ENCODE data around the gene ESR2.

ESR2 gene

DNA sequence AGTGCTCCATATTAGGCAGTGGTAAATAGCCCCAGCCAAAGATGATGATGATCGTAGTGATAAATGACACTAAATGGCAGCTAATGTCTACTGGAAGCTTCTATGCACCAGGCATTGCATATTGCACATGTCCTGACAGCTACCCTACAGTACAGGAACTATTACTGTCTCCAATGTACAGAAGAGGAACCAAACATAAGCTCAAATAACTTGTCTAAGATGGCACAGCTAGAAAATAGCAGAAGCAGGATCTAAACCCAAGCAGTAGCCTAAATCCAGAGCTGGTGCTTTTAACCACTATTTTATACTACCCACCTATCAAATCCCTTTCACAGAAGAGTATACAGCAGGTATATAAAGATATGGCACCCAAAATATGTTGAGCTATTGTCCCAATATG is 28.9 kb downstream of the ESR2 start:
- DNase-seq (ENCODE audit: low read depth) = no peak

DNA sequence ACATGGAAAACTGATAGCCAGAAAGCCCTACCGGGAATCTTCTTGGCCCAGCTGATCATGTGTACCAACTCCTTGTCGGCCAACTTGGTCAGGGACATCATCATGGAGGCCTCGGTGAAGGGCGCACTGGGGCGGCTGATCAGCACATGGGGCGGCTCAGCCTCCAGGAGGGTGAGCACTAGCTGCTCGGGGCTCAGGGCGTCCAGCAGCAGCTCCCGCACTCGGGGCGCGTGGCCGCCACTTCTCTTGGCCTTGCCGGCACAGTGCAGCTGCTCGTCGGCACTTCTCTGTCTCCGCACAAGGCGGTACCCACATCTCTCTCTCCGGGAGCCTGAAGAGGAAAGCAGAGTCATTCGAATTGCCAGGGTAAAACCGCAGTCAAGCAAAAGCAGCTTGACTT is 33.8 kb downstream of the ESR2 start:
- no peak for DNase-seq (ENCODE audit: low read depth)

DNA sequence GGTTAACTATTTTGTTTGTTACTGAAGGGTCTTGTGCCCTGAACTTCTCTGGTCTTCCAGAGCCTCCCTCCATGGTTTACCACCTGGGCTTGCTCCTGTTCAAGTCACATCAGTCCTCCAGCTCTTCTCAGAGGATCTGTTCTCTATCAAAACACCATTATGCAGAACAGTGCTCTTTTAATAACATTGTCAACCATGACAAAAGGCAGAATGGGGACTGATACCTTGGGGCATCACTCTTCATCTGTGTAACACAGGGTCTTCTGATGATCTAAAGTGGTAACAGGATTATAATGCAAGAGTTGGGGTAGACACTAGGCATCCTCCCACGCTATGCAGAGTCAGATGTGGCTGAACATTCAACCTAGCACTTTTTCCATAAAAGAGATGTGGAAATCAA is 38.4 kb downstream of the ESR2 start:
- no peak for DNase-seq (ENCODE audit: low read depth)

DNA sequence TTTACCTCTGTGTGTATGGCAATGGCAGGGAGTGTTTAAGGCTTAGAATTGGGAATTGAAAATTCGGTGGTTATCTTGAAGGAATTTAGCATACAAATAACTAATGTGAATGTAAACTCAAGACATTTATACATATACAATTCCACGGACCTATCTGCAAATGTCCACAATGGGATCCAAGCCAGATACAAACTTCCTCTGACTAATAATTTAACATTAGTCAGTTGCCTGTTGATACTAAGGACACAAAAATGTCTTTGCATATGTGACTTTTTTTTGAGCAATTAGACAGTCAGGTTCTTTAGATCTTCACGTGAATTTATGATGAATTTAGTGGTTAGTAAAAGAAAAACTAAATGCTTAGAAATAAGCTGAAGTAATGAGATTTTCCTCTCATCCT is 40.5 kb downstream of the ESR2 start:
- peak; percentile 29 for DNase-seq (ENCODE audit: low read depth)

DNA sequence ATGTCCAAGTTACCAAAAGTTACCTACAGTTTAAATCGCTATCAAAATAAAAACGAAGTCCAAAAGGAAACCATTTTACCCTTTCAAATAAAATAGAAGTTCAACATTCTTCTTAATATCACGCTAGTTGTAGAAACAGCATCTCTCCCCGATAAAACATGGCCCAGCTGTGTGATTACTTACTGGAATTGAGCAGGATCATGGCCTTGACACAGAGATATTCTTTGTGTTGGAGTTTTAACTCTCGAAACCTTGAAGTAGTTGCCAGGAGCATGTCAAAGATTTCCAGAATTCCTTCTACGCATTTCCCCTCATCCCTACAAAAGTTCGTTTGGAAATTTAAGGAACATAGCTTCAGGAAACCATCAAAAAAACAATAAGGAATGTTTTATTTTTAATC is 44.8 kb downstream of the ESR2 start:
- no peak for DNase-seq (ENCODE audit: low read depth)

DNA sequence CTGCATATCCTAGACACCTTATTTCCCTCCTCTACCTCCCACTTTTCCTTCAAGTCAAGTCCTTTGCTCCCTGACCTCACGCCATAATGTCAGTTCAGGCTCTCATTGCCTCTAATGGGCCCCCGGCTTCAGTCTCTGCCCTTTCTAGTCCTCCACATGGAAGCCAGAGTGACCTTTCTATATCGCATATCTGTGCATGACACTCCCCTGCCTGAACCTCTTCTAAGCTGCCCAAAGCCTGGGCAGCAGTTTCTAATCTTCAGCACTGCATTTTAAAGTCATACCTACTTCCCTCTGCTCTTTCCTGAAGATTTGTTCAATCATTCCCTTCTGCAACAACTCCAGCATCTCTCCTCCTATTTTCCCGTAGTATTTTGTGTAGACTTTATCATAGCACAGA is 45.5 kb downstream of the ESR2 start:
- DNase-seq (ENCODE audit: low read depth) = no peak

DNA sequence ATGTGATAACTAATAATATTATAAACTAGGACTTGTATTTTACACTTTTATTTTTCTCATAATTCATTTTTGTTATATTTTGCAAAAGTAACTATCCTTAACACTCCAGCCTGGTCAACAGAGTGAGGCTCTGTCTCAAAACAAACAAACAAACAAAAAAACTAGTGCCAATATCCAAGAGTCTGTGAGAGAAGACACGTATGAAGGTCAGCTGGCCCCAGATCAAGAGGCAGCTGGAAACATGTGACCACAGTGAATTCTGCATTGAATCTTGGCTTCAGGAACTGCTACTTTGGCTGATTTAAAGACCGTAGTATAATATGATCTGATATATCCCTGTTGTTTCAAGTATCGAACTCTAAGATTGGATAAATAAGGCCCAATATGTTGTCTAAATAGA is 47.0 kb downstream of the ESR2 start:
- no peak for DNase-seq (ENCODE audit: low read depth)

DNA sequence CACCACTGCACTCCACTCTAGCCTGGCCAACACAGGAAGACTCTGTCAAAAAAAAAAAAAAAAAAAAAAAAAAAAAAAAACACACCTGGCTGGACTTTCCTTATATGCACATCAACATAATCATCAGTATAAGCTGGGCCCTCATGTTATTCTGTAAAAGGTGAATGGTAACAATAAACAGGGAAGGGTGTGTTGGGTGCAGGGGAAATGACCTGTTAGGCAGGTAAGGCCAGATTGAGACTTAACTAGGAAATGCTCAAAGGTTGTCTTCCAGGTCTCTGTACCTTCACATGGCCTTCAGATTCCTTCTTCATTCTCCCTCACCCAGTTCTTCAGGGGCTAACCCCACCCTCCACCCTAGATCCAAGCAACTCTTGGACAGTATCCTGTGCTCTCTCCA is 47.5 kb downstream of the ESR2 start:
- no peak for DNase-seq (ENCODE audit: low read depth)

DNA sequence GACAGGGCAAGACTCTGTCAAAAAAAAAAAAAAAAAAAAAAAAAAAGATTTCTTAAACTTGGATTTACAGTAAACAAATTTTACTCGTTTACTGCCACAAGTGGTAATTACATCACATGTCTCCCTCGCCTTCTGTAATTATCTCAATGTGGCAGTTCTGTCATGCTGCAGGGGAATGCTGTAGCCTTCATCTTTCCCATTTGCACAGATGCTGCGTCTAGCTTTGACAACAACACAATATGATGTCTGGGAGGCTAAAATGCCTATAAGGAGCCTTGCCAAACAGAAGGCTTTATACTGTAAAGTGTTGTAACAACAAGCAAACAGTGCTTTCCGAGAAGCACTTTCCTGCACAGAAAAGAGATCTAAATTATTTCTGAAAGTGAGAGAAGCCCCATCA is 48.7 kb downstream of the ESR2 start:
- no peak for DNase-seq (ENCODE audit: low read depth)

DNA sequence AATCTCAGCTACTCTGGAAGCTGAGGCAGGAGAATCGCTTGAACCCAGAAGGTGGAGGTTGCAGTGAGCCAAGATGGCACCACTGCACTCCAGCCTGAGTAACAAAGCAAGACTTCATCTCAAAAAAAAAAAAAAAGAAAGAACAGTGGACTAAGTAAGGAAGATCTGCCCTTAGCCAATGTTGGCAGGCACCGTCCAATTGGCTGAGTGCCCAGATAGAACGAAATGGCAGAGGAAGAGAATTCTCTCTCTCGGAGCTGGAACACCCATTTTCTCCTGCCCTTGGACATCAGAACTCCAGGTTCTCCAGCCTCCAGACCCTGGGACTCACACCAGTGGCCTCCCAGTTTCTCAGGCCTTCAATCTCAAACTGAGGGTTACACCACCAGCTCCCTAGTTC is 49.9 kb downstream of the ESR2 start:
- no peak for DNase-seq (ENCODE audit: low read depth)

DNA sequence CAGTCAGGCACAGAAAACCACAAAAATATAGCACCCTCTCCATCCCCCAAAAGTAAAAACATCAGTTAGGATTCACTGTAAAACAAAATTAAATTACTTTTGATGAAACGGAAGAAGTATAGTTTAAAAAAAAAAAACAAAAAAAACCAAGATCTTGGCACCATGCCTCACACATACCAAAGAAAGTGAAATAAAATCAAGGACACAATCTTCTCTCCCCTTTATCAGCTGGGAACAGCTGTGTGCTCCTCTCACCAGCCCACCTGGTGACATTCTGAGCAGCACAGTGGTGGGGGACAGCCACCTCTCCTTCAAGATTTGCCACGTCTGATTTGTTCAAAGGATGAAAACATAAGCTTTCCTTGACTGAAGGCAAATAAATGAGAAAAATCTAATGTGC is 55.5 kb downstream of the ESR2 start:
- DNase-seq (ENCODE audit: low read depth) = no peak

DNA sequence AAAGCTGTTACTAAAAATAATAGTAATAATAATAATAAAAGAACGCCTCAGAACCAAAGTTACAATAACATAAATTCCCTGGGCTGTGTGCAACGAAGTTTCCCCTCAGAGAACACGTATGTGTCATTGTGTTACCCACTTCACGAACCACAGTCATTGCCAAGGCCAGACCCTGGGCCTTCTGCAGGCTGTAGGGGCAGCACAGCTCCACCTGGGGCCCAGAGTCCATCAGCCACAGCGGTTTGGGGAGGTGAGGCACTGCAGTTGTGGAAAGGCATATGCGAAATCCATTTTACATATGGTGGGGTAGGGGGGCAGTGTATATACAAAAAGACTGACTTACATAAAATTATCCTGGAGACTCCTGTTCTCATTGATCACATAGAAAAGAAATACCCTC is 56.1 kb downstream of the ESR2 start:
- no peak for DNase-seq (ENCODE audit: low read depth)

DNA sequence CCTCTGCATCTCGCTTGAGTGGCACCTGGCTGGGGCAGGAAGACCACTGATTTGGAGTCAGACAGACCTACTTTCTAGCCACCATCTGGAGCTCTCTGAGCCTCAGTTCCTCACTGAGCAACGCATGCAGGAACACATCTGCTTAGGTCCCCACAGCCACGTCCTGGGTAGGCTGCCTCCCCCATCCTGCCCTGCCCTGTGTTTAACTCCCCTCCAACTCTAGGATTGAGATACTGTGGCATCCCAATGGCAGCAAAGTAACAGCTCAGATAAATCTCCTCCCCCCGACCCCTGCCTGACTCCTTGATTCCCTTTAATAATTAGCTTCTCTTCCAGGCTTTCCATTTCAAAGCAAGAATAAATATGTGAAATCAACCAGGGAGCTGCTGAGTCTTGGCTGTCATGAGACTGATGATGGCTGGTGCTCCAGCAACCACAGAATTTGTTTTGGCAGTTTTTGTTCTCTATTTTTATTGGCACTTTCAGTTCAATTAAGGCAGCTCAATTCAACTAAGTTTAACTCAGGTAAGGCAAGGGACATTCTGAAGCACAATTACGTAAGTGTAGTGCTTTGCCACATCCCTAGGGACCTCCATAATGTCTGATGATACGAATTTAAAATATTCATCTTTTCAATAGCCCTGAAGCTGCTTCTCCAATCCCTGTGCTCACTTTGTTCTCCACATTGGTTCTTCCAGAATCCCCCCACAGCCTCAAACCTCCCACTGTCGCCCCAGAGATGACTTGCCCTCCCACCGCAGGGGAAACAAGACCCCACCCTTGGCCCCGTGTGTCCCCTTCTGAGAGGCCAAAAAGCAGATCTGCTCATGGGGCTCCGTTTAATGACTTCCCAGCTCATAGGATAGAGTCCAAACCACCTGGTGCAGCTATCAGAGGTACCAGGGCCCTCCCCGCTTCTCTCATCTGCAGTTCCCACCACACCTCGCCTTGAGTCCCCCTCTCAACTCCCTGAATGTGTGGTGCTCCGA is 58.2 kb downstream of the ESR2 start:
- DNase-seq (ENCODE audit: low read depth) = no peak

DNA sequence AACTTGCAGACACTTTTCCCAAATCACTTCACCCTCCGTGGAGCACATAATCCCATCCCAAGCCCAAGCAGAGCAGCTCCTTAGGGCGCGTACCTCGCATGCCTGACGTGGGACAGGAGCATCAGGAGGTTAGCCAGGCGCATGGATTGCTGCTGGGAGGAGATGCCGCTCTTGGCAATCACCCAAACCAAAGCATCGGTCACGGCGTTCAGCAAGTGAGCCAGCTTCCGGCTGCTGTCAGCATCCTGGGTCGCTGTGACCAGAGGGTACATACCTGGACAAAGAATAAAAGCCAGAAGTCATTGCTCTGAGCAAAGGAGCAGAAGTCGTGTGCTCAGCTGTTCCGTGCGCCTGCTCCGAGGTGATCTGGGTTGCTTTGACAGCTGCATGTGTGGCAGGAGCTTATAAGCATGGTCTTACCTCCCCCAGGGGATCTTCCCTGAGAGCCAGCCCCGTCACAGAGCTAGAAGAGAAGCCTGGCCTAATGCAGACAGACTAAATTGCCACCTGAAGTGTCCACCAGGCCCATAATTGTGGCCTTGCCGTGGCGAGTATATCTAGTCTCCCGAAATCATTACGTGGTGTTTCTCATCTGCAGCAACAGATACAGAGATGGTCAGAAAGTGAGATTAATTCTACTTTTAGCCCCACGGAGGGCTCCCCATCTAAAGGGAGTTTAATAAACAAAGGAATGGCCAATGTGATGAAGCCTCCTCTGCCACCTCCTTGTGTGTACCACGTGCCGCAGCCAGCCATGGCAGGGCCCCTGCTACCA is 59.1 kb downstream of the ESR2 start:
- DNase-seq (ENCODE audit: low read depth) = no peak

DNA sequence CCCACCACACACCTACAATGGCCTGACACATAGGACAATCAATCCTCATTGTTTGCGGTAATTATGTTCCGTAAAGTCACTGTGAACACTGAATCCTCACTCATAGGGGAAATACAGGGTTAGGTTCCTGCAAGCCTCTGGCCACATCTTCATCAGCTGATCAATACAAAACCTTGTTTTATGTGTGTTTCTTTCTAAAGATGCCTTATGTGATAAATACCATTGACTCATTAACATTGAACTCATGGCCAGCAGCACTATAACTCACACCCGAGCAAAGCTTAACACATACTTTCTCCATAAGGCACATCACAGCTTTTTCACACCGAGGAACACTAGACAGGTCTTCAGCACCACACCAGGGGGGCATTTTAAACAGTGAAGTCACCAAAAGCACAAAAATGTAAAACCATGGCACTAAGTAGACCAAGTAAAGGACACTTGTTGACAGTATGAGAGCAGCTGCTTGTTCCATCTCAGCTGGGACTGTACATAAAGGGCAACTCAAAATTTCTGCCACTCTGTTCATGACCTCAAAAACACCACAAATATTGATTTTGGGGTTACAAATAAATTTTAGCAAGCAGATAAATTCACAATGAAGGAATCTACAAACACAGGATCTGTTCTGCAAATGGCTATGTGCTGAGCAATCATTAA is 60.5 kb downstream of the ESR2 start:
- DNase-seq (ENCODE audit: low read depth) = no peak

DNA sequence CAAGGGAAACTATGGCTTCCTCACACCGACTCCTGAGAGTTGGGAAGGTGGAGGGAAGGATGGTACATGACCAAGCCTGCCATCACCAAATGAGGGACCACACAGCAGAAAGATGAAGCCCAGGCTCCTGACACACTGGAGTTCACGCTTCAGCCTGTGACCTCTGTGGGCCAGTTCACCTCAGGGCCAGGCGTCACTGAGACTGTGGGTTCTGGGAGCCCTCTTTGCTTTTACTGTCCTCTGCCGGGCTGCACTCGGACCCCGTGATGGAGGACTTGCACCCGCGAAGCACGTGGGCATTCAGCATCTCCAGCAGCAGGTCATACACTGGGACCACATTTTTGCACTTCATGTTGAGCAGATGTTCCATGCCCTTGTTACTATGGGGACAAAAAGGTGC is 61.2 kb downstream of the ESR2 start:
- no peak for DNase-seq (ENCODE audit: low read depth)

DNA sequence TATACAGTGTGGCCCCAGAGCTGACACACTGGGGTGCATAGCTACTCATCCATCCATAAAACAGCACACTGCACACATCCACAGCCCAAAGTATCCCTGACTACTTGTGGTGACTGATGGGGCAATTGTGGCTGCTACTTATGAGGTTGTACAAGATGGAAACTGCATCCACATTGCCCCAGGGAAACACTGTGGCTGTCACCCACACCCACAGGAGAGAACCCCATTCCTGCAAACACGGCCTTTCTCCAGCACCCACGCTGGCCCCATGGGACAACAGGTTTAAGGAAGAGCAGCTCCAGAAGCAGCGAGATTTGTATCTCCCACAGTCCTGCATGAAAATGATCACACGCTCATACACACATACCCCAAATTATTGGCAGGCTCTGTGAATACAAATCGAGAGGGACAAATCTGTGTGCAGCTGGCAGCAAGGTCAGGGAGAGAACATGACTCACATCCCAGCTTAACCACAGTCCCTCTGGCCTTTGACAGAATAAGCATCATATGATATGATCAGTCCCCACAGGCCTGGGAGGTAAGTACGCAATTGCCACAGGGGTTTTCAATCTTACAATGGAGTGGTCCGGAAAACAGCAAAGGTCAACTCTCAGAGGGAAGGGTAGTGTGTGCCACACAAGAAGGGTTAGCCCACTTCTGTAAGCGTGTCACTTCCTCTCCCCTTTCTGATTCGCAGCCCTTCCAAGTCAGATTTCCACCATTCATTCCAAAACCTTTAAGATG is 61.9 kb downstream of the ESR2 start:
- peak; percentile 74 for DNase-seq (ENCODE audit: low read depth)

DNA sequence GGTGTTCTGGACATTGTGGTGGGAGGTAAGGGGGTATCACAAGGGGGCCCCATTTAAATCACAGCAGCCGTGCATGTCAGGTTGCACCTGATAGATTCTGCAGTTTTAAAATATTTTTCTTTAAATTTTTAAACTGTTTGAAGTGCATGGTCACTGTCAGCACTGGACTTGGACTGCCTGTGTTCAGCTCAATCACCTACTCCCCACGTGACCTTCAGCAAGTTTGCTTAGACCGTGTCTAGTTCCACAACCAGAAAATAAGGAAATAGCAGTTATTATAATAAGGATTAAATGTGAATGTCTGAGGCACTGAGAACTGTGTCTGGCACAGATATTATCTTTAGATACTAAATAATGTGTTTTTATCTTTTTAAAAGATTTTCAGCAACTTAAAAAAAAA is 64.7 kb downstream of the ESR2 start:
- no peak for DNase-seq (ENCODE audit: low read depth)

DNA sequence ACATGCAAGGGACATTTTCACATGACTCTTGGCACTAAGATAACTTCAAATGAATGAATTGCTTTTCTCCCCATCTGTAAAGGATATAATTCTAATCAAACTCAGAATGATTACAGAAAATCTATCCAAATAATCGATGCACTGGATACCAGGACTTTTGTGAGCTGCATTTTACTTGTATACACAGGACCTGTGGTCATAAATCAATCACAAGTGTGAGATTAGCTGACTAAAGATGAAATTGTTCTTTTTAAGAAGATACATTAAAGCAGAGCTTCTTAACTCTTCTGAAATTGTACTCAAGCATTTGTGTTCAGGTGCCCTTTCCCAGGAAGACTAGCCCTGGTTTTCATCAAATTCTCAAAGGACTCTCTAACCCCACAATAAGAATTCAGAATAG is 66.3 kb downstream of the ESR2 start:
- DNase-seq (ENCODE audit: low read depth) = no peak

DNA sequence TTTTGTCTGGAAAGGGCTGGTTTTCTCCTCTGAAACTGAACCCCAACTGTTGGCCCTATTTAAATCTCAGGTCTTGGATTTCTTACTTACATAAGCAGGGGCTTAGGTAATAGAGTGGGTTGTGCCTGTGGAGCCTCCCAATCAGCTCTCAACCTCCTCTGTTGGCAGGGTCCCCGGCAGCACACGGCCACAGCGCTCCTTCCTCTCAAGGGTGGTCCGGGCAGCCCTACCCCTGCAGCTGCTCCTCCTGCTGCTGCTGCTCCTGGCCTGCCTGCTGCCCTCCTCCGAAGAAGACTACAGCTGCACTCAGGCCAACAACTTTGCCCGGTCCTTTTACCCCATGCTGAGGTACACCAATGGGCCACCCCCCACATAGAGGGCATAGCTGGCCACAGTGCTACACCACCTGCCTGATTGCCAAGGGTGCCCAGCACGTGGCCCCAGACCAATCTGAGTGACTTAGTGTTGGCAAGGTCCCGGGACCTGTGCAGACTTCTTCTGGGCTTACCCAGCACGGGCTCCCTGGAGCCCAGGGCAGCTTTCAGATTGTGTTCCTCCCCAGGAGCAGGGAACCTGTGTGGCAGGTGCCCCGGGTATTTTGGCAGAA is 68.9 kb downstream of the ESR2 start:
- no peak for DNase-seq (ENCODE audit: low read depth)

DNA sequence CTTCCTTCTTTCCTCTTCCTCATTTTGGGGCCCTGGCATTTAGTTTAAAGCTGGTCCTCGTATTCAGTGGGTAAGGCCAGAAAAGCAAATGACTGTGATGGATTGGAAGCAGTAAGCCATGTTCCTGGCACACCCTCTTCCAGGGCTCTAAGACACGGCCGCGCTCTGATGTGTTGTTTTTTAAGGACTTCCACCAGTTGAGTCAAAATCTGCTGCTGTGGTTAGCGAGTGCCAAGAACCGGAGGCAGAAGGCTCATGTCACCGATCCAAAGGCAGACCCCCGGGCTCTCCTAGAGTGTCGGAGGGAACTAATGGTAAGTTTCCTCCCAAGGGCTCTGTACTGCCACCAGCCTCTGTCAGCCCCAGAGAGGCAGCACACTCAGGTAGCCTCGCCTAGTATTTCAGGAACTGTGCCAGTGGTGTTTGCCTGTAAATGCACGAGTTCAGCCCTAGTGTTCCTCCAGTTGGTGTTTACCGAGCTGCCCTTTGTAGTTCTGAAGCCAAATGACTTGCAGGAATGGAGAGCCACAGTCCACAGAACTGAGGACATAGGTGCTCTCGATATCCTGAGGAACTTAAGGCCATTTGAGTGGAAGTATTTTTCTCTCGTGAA is 72.7 kb downstream of the ESR2 start:
- DNase-seq (ENCODE audit: low read depth) = no peak
